Thymus (tissue), 11 donors: Measurements from ENCODE around the gene PVALEF. TPM values are rescaled to one million over a fixed set of nuclear protein-coding genes. Genes with fewer than 3 reads are reported as not detected.

Experiments used
- DNase-seq, 9 donors: peaks; one replicate each; pipeline ENCODE4 v3.0.0-alpha.2; 2013; ENCODE audit warnings: low spot score in 9 of 9, low read depth in 6 of 9, missing footprints in 1 of 9
- H3K27ac ChIP-seq, 2 donors: one replicate each; pipeline ENCODE4 v1.5.1; 2013; ENCODE audit warnings: control low read depth in 1 of 2, low read depth in 1 of 2, low read length in 1 of 2, mild to moderate bottlenecking in 1 of 2, moderate library complexity in 1 of 2
- H3K27me3 ChIP-seq, 2 donors: one replicate each; pipeline ENCODE4 v1.5.1; 2013; ENCODE audit warnings: low read length in 1 of 2; ENCODE audit not compliant: control insufficient read depth in 2 of 2, insufficient read depth in 1 of 2
- H3K36me3 ChIP-seq, 2 donors: one replicate each; pipeline ENCODE4 v1.5.1; 2013; ENCODE audit warnings: low read length in 1 of 2, mild to moderate bottlenecking in 1 of 2, moderate library complexity in 1 of 2; ENCODE audit not compliant: control insufficient read depth in 2 of 2, insufficient read depth in 2 of 2
- H3K4me1 ChIP-seq, 2 donors: one replicate each; pipeline ENCODE4 v1.5.1; 2013; ENCODE audit warnings: low read length in 2 of 2; ENCODE audit not compliant: control insufficient read depth in 2 of 2, insufficient read depth in 2 of 2
- H3K4me3 ChIP-seq, 2 donors: one replicate each; pipeline ENCODE4 v1.5.1; 2013; ENCODE audit warnings: low read length in 2 of 2, control low read depth in 1 of 2, mild to moderate bottlenecking in 1 of 2
- H3K9me3 ChIP-seq, 2 donors: one replicate each; pipeline ENCODE4 v1.5.1; 2013; ENCODE audit warnings: low read length in 1 of 2, mild to moderate bottlenecking in 1 of 2; ENCODE audit not compliant: control insufficient read depth in 2 of 2, insufficient read depth in 1 of 2
- WGBS: extraction: QIAGEN DNeasy Blood & Tissue Kit; methylation state at CpG from one replicate; pipeline ENCODE4 v1.1.7; 2013; 5-methylcytosine and 5-hydroxymethylcytosine counted together
- polyA plus RNA-seq: library from polyadenylated mRNA; stranded (reverse); fragments of 200-250 nt; gene quantifications from one replicate; pipeline ENCODE4 v1.2.3, GENCODE V29; 2013
- total RNA-seq: library from RNA; stranded (reverse); fragments of 120-200 nt; gene quantifications from one replicate; pipeline ENCODE4 v1.2.4, GENCODE V29; 2013
- donor health status: healthy.

Gene PVALEF
- total and polyA plus RNA-seq, 2 donors = 0.02 TPM; not detected in 1

GRCh38 chr17:81181811-81182185, 16.5 kb downstream of the PVALEF start:
- DNase-seq = no peak
- 97% methylated on average over 19 of the region's 19 CpGs for WGBS
- Histone ChIP-seq H3K9me3 (no peaks in the 10 kb centered on the region), H3K27ac (no peak overlapping the region), H3K27me3 (peaks cover 0 to 24% of the 10 kb centered on the region in 2 donors), H3K4me1 (no peaks in the 10 kb centered on the region), H3K4me3 (no peak overlapping the region), H3K36me3 (no peaks in the 10 kb centered on the region)

- WGBS = 91% methylated on average over 5 of the region's 5 CpGs
- peaks cover 0 to 24% of the 10 kb centered on the region in 2 donors for H3K27me3 ChIP-seq
Observed at GRCh38 chr17:81182596-81182995, 17.3 kb downstream of the PVALEF start.

DNA sequence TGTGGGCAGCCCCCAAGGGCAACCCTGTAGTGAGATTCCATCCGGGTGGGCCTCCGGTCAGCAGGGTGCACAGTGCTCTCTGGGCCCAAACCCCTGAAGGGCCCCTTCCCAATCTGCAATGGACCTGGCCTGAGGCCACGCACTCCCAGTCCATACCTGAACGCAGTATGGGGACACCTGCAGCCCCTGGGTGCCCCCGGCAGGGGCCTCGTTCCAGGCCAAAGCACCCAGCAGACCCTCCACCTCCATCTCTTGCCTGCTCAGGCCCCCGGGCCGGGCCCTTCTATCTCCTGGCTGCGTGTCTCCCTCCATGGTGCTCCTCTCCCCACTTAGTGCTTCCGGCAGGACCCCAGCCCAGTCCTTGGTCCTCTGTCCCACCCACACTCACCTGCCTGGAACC, 18.0 kb downstream of the PVALEF start:
- no peak overlapping the region for H3K4me3 ChIP-seq
- H3K27ac ChIP-seq = no peak overlapping the region
- H3K9me3 ChIP-seq = no peaks in the 10 kb centered on the region
- peaks cover 0 to 24% of the 10 kb centered on the region in 2 donors for H3K27me3 ChIP-seq
- WGBS = 95% methylated on average over 10 of the region's 10 CpGs
- no peaks in the 10 kb centered on the region for H3K4me1 ChIP-seq
- DNase-seq = no peak
- H3K36me3 ChIP-seq = peaks cover 0 to 4% of the 10 kb centered on the region in 2 donors

More at GRCh38 chr17:81182596-81182995, 17.3 kb downstream of the PVALEF start:
- Histone ChIP-seq H3K4me1 (no peaks in the 10 kb centered on the region), H3K27ac (no peak overlapping the region), H3K4me3 (no peak overlapping the region), H3K36me3 (no peaks in the 10 kb centered on the region), H3K9me3 (no peaks in the 10 kb centered on the region)
- no peak for DNase-seq

DNA sequence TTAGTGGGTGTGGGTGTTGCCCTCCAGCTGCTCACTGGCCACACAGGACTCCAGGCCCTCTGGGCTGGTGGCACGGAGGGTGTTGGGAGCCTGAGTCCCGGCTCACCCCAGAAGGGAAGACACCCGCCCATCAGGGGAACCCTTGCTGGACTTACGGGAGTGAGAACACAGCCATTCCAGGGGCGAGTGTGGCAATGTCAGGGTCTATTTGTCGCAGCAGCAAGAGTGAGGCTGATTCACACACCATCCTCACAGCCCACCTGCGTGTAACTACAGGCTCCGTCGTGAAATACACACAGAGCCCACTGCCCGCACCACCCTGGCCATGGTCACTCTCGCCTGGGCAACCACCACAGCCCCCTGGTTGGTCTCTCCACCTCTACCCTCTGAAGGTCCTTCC, 18.5 kb downstream of the PVALEF start:
- H3K9me3 ChIP-seq = no peaks in the 10 kb centered on the region
- H3K27ac ChIP-seq = no peak overlapping the region
- no peak for DNase-seq
- H3K36me3 ChIP-seq = peaks cover 1 to 9% of the 10 kb centered on the region in 2 donors
- no peak overlapping the region for H3K4me3 ChIP-seq
- peaks cover 0 to 24% of the 10 kb centered on the region in 2 donors for H3K27me3 ChIP-seq
- WGBS = 90% methylated on average over 11 of the region's 11 CpGs
- H3K4me1 ChIP-seq = no peaks in the 10 kb centered on the region

DNA sequence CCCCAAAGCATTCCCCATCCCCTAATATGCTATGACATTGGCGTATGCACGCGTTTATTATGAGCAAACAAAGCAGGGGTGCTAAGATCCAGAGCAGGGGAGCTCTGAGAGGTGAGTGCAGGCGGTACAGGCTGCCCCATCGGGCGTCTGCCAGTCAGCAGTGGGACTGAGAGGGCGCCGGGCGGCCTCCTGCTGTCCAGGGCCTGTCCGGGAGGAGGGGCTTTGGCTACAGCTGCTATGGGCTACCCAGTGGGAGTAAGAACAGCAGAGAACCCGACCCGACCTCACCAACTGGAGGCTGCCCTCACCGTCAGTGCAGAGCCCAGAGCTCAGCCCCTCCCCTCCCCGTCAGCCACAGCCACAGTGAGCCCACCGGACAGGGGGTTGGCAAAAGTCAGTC, 19.2 kb downstream of the PVALEF start:
- DNase-seq = no peak
- H3K27ac ChIP-seq = no peak overlapping the region

GRCh38 chr17:81186203-81186602, 20.9 kb downstream of the PVALEF start:
- Histone ChIP-seq H3K27ac (no peak overlapping the region), H3K4me1 (no peaks in the 10 kb centered on the region), H3K9me3 (no peaks in the 10 kb centered on the region), H3K4me3 (no peak overlapping the region), H3K36me3 (peaks cover 6 to 31% of the 10 kb centered on the region in 2 donors), H3K27me3 (peaks cover 0 to 24% of the 10 kb centered on the region in 2 donors)
- 95% methylated on average over 7 of the region's 7 CpGs for WGBS
- DNase-seq = no peak

More for the DNA sequence above, 19.2 kb downstream of the PVALEF start:
- 56% methylated on average over 15 of the region's 15 CpGs for WGBS
- Histone ChIP-seq H3K27me3 (peaks cover 0 to 24% of the 10 kb centered on the region in 2 donors), H3K36me3 (peaks cover 2 to 16% of the 10 kb centered on the region in 2 donors), H3K4me3 (no peak overlapping the region), H3K4me1 (no peaks in the 10 kb centered on the region), H3K9me3 (no peaks in the 10 kb centered on the region)

- Histone ChIP-seq H3K9me3 (no peaks in the 10 kb centered on the region), H3K36me3 (peaks cover 6 to 36% of the 10 kb centered on the region in 2 donors), H3K27me3 (peaks cover 0 to 24% of the 10 kb centered on the region in 2 donors), H3K4me1 (no peaks in the 10 kb centered on the region), H3K4me3 (no peak overlapping the region), H3K27ac (no peak overlapping the region)
- DNase-seq = no peak
- WGBS = 97% methylated on average over 11 of the region's 11 CpGs
Observed at GRCh38 chr17:81187120-81187519, 21.8 kb downstream of the PVALEF start.

GRCh38 chr17:81187586-81188490, 22.5 kb downstream of the PVALEF start:
- WGBS = 94% methylated on average over 26 of the region's 26 CpGs
- Histone ChIP-seq H3K4me1 (no peaks in the 10 kb centered on the region), H3K27ac (no peak overlapping the region), H3K27me3 (peaks cover 0 to 24% of the 10 kb centered on the region in 2 donors), H3K4me3 (no peak overlapping the region), H3K36me3 (peaks cover 6 to 40% of the 10 kb centered on the region in 2 donors), H3K9me3 (no peaks in the 10 kb centered on the region)
- DNase-seq = no peak

DNA sequence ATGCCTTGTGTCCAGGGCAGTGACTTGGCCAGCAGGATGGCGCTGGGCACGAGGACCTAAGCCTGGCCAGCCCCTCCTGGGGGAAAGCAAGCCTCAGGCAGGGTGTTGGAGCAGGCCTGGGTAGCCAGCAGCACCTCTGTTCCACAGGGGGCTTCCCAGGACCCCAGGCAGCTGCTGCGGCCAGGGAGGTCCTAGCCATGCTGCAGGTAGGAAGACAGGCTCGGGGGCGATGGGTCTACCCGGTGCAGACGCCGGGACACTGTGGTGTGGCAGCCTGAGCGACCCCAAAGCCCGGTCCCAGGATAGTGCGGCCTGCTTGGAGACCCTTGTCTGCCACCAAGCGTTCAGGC, 23.2 kb downstream of the PVALEF start:
- WGBS = 97% methylated on average over 12 of the region's 12 CpGs
- Histone ChIP-seq H3K9me3 (no peaks in the 10 kb centered on the region), H3K36me3 (peaks cover 6 to 47% of the 10 kb centered on the region in 2 donors)

More for the DNA sequence above, 23.2 kb downstream of the PVALEF start:
- Histone ChIP-seq H3K27ac (no peak overlapping the region), H3K4me1 (no peaks in the 10 kb centered on the region), H3K27me3 (peaks cover 0 to 21% of the 10 kb centered on the region in 2 donors), H3K4me3 (no peak overlapping the region)
- no peak for DNase-seq
